NCI-H1092 (cell line): ENCODE data around the gene MBOAT7.
A peak's percentile ranks its signal among the peaks of the same experiment; 100 is the strongest.
"Not testable (repeated sequence)": the region's sequence is repeated elsewhere in the genome, so short reads cannot be mapped to it uniquely, and the experiment has no call there.

Experiments used
- DNase-seq: peaks from one replicate; lab custom pipeline; 2025; lab: John Stamatoyannopoulos, UW

MBOAT7 gene

DNA sequence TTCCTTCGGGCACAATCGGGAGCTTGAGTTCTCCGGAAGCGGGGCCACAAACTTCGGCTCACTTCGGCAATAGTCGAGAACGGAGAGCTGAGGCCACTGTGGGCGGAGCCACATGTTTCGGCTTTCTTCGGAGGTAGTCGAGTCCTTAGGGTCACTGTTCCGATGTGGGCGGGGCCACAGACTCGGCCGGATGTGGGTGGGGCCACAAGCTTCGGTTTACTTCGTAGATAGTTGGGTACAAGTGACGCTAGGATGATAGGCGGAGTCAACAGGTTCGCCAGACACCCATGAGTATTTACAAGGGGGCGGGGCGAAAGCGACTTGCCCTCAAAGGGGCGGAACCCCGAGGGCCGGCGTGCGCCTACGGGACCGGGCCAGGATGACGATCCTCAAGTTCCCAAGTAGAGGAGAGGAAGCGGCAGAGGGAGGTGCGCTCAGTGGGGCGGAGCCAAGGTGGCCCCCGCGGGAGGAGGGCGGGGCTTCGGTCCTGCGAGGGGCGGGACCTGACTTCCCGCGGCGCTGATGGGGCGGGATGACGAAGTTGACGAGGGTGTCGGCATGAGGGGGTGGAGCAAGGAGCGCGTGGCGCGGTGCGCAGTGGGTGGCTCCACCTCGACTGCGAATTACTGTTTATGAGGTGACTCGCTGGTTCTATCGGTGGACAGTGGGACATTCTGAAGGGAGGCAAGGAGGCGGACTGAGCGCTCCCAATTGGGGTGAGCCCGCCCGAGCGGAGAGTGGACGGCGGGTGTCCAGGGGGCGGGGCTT is 539 bp upstream of the MBOAT7 start:
- DNase-seq, result peak; percentile 99

DNA sequence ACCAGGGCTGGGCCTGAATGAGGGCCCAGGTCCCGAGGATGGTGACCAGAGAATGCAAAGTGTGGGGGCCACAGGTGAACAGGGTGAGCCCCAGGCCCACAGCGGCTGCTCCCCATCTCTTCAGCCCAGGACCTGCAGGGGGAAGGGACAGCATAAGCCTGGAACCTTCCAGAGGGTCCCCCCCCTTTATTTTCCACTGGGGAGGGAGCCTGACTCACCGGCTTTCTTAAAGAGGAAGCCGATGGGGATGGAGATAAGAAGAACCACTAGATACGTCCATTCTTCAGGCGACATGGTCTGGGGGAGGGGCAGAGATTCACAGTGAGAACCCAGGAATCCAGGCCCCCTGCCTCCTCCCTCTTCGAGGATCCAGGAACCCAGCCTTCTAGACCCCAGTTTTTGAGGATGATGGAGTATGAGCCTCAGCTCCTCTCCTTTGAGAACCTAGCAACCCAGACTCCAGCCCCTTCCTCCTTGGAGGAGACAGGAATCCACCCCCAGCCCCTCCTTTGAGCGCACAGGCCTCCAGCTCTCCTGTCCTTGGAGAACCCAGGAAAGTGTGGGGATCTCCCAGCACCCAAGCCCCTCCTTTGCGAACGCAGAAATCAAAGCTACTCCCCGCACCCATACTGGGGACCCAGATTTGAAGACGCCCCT is 1.0 kb downstream of the MBOAT7 start:
- DNase-seq, result no peak

DNA sequence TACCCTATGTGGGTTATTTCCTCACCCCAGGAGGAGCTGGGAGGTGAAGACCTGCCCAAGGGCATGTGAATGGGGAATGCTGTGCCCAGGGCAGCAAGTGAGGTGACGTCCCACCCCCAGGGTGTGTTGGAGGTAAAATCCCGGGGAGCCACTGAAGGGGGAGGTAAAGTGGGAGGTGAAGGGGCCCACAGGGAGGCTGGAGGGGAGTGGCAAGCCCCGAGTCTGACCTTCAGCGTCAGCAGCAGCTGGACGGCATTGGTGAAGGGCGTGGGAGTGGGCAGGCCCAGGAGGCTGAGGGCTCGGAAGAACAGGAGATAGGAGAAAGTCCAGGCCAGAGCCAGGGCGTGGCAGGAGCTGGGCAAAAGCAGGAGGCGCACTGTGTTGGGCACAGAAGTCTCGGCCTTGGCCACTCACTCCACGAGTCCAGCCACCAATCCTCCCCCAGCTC is 2.4 kb downstream of the MBOAT7 start:
- no peak for DNase-seq

DNA sequence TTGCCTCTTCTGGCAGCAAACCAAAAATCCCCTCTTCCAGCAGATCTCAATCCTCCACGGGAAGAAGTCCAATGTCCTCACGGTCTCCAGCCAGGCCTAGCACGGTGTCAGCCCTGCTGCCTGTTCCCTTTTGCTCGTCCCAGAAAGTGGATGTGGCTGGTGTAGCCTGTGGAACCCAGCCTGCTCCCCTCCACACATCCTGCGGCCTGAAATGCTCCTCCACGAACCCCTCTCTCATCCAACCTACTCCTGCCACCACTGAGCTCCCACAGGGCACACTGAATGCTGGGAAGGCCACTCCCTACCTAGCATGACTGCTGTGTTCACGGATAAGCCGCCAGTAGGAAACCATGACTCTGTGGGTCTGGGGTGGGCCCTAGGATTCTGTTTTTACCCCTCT is 3.0 kb downstream of the MBOAT7 start:
- no peak for DNase-seq

DNA sequence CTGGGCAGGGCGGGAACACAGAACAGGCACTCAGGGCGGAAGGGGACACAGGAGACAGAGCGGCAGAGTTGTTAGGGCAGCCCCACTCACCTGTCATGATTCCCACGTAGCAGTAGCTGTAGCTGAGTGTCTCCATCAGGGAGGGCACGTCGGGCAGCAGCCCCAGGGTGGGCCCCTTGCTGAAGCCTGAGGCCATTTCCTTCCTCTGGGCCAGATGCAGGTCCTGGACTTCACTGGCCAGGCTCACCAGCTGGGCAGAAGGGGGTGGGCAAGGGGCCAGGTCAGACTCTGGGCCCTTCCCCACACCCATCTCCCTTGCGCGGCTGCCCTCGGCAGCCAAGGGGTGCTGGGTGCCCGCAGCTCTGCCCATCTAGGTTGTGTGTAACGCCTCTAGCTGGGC is 5.9 kb downstream of the MBOAT7 start:
- no peak for DNase-seq

DNA sequence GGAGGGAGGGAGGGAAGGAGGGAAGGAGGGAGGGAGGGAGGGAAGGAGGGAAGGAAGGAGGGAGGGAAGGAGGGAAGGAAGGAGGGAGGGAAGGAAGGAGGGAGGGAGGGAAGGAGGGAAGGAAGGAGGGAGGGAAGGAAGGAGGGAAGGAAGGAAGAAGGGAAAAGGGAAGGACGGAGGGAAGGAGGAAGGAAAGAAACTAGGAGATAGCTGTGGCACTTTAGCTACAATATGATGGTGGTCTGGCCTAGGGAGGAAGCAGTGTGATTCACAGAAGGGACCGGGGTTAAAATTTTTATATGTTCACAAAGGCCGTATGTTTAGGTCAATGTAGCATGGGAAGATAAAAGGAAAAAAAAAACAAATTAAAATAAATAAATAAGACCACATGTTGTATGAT is 7.5 kb downstream of the MBOAT7 start:
- not testable (repeated sequence) for DNase-seq

DNA sequence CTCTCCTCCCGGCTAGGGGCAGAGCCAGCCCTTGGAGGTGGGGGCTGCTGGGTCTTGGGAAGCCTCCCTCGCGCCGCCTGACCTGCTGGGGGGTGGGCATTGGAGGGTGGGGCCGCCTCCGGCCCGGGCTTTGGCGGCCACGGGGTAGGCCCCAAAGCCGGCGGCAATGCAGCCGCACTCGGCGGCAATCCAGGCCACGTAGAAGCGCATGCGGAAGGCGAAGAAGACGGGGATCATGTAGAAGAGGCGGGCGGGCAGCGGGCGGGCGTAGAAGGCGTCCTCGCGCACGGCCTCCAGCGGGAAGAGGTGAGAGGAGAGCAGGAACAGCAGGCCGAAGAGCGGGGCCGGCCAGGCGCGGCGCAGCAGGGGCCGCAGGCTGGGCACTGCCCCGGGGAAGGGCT is 8.7 kb downstream of the MBOAT7 start:
- DNase-seq, result no peak

DNA sequence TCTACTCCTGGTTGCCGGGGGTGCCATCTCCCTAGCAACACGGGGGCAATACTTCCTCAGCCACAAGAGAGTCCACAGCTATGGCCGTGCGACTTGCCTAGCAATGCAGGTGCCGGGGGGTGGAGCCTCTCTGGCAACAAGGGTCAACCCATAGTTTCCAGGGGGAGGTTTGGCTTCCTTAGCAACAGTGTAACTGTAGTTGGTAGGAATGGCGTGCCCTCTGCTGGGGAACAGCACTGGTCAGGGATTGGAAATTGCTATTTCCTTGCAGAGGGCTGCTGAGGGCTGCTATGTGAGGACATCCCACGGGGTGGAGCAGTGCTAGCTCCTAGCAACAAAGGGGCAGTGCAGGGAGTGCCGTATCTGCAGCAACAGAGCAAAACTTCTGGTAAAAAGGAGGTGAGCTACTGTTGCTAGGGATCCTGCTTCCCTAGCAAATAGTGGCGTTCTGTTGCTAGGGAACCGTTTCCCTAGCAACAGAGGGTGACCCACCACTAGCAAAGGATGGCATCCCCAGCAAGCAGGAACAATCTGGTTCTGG is 9.4 kb downstream of the MBOAT7 start:
- DNase-seq, result no peak

DNA sequence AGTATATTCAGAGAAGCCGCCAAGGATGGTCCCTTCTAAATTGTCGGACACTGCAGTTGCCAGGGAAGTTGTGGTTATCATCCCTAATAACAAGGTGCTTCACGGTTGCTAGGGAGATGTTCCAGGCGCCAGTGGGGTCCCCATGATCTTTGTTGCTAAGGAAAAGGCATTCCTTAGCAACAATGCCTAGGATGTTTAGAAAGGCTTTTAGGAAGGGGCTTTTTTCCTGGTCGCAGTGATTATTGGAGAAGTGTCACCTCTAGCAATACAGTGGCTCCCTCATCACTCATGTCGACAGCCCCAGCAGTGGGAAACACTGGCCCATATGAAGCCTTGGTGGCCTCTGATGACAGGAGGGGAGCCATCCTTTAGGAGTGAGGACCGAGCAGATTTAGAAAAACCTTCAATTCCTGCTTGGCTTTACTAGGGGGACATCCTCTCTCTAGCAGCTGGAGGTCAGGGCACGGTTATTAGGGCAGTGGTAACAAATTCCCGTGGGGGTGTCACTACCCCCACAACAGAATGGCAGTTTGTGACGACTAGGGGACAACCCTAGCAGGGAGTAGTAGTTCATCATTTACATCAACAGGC is 10.0 kb downstream of the MBOAT7 start:
- DNase-seq, result no peak

DNA sequence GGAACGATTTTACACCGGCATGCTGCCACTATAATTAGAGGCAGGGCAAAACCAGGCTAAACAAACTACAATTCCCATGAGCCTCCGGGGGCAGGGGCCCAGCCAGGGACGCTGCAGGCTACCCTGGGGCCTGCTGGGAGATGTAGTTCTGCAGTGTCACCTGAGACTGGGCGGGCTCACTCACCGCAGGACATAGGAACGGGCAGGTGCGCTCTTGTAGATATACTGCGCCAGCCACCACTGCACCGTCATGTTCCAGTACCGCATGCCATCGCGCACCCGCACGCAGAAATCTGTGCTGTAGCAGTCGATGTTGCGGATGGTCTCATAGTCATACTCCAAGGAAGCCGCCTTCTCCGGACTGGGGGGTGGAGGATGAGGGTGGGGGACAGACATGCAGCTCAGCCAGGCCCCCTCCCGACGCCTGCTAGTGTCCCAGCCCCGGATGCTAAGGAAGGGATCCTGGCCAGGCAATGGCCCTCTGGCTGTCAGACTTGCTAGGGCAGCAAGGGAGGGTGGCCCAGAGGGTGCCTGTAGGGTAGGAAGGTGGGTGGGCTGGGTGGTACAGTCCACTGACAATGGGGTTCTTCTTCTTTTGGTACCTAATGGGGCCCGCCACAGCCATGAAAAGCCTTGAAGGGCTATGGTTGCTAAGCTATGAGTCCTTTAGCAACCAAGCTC is 10.7 kb downstream of the MBOAT7 start:
- no peak for DNase-seq

DNA sequence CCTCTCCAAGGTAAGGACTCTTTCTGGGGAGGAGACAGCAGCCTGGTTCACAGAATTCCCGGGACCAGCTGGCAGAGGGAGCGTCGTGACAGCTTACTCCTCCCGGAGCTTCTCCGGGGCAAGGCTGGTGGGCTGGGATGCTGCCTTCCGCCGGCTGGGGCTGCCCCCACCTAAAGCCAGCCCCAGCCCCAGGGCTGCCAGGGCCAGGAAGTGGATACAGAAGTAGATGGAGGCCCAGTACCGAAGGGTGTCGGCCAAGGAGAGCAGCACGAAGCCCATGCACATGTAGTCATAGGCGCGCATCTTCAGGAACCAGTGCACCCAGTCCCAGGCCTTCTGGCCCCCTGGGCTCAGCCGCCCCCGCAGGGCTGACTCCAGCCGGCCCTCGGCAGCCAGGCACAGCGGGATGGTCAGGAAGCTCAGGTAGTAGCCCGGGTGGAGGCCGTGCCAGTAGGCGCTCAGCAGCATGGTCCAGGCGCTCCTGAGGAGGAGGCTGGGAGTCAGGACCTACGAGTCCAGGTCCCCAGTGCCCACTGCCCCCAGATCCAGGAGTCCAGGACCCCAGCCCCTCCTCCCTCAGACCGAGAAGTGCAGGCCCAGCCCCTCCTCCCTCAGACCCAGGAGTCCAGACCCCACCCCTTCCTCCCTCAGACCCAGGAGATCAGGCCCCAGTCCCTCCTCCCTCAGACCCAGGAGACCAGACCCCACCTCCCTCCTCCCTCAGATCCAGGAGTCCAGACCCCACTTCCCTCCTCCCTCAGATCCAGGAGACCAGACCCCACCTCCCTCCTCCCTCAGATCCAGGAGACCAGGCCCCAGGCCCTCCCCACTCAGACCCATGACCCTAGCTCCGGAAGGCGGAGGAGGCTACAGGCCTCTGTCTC is 15.2 kb downstream of the MBOAT7 start:
- no peak for DNase-seq

DNA sequence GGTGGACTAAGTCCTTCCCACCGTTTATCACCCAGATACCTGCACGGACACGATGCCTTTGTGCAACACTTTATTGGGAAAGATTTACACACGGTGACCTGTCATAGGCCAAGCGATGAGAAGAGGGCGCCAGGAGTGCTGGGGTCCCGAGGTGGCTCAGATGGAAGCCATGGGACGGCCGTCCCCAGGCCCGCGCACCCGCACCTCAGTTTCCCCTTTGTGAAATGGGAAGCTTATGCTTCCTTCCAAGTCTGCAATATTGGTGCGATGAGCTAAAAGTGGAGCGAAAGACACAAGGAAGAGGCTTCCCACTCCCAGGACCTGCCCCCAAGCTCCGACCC is 16.1 kb downstream of the MBOAT7 start:
- no peak for DNase-seq

DNA sequence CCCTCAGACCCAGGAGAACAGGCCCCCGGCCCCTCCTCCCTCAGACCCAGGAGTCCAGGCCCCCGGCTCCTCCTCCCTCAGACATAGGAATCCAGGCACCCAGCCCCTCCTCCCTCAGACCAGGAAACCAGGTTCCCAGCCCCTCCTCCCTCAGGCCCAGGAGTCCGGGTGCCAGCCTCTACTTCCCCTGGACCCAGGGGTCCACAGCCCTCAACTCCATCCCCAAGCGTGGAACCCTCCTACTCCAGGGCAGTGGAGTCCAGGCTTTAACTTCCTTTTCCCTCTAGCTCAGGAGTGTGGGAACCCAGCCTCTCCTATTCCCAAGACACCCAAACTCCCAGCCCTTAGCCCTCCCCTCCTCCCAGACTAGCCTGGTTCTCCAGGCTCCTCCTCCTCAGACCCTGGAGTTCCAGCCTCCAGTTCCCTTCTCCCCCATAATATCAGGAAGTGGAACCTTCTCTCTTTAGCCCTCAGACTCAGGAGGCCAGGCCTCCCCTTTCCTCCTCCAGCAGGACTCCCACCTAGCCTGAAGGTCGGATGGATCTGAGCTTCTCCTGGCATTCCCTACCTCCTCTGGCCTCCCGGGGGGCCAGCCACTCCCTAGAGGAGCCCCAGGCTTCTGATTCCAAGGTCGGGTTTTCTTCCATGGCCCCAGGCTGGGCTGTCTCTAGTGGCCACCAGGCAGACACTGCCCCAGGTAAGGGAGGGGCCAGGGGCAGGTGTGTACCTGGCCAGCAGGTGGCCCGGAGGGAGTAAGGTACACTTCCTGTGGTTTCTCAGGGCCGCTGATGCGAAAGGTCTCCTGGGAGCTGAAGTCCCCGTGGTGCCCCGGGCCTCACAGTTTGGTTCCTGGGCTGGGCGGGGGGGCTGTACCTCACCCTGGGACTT is 16.7 kb downstream of the MBOAT7 start, which contains the start of gene TMC4:
TSS of gene TMC4 (minus strand) at position 690 of the 888 bp plus-strand sequence. CDS start at position 647, 43 bp downstream.
- DNase-seq, result no peak

DNA sequence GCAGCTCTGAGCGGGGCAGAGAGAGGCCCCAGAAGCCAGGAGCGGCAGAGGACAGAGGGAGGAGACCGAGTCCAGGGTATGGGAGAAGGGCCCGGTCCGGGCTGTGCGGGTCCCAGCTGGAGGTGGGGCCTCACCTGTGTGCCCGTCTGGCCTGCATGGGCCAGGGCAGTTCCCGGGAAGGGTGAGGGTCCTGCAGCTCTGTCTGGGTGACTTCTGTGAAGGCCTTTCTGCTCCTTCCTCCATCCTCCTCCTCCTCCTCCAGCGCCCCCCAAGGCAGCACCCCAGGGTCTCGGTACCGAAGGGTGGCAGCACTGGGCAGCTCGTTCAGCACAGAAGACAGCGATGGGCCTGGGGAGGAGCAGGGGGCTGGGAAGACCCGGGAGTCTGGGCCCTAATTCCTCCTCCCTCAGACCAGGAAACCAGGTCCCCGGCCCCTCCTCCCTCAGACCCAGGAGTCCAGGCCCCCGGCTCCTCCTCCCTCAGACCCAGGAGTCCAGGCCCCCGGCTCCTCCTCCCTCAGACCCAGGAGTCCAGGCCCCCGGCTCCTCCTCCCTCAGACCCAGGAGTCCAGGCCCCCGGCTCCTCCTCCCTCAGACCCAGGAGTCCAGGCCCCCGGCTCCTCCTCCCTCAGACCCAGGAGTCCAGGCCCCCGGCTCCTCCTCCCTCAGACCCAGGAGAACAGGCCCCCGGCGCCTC is 17.5 kb downstream of the MBOAT7 start:
- not testable (repeated sequence) for DNase-seq

DNA sequence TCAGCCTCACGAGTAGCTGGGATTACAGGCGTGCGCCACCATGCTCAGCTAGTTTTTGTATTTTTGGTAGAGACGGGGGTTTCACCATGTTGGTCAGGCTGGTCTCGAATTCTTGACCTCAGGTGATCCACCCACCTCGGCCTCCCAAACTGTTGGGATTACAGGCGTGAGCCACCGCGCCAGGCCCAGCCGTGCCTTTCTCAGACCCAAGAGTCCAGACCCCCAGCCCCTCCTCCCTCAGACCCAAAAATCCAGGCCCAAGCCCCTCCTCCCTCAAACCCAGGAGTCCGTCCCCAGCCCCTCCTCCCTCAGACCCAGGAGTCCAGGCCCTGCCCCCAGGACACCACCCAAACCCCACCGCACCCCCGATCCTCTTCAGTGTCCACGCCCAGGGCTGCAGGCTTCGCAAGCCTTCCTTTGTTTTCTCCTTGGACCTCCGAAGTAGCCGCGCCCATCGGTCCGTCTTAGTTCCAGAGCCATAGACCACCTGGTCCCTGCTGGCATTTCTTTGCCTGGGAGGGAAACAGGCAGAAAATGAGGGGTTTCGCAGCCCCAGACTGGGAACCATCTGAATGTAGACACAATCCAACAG is 20.1 kb downstream of the MBOAT7 start:
- no peak for DNase-seq

DNA sequence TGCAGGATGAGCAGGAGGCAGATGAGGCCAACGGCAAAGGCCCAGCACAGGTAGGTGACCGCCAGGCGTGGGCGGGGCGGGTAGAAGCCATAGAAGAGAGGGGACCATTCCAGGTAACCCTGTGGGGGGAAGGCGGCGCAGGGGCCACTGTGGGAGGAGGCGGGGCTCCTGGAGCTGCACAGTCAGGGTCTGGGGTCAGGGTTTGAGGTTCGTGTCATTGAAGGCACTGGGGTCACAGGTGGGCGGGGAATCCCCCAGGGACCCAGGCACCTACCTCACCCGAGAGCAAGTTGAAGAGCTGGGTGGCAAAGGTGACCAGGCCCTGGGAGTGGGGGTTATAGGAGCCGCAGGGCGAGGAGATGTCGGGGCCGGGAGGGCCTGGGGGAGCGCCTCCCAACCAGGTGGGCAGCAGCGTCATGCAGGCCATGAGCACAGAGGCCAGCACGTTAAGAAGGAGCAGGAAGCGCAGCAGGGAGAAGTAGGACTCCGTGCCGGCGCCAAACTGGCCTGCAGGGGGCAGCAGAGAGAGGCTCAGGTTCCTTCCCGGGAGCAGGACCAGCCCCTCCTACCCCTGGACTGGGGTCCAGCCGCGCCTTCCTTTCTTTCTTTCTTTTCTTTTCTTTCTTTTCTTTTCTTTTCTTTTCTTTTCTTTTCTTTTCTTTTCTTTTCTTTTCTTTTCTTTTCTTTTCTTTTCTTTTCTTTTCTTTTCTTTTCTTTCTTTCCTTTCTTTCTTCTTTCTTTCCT is 21.0 kb downstream of the MBOAT7 start:
- DNase-seq, result peak; percentile 74

DNA sequence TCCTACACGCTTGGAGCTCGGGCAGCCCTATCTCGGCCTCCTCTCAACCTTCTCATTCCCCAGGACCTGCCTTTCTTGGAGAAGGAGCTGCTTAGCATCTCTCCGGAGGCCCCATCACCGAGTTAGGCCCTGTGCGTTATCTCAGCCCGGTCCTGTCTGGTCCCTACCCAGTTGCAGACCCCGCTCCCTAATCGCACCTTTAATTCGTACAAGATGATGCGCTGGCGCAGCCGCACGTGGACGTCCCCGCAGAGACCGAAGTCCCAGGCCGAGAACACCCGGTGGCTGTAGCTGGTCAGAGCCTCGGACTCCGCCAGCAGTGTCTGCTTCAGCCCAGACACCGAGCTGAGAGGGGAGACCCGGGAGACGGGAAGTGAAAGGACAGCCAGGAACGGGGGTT is 24.2 kb downstream of the MBOAT7 start:
- DNase-seq, result no peak

DNA sequence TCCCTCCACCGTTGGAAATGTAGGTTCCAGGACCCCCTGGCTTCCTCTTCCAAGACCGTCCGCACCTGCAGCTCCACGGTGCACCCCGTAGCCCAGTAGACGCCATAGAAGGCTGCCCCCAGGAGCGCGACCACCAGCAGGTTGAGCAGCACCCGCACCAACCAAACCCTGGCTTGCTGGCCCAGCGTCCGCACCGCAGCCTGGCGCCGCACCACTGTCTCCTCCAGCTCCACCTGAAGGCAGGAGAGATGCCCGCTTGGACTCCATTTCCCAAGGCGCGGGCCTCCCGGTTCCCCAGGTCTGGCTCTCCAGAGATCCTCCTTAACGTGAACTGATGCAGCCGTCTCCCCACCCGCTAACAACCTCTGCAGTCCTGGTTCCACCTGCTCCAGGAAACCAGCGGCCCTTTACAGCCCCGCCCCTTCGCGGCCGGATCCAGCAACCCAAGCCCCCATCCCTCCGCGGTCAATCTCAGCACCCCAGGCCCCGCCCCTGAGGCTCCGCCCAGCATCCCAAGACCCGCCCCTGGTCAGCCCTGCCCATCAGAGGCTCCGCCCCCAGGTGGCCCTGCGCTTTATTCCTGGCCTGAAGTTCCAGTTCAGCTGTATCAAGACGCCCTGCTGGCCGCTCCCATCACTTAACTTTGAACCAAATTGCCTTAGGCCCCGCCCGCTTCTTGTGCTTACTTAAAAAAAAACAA is 24.9 kb downstream of the MBOAT7 start:
- no peak for DNase-seq
